Kidney (tissue), 22 donors: Measurements from ENCODE around the gene PLCL2. TPM values are rescaled to one million over a fixed set of nuclear protein-coding genes. Genes with fewer than 3 reads are reported as not detected.

Experiments used
- DNase-seq, 5 donors: peaks; one replicate each; pipeline ENCODE4 v3.0.0-alpha.2; 2013 to 2020
- FAIRE-seq: peaks from 2 replicates; lab custom pipeline; 2012; peaks lifted over from hg19 to GRCh38; lab: Jason Lieb, UNC
- H3K27ac ChIP-seq, 2 donors: one replicate each; pipeline ENCODE4 v1.7.0; 2013; ENCODE audit warnings: low read depth in 2 of 2, low read length in 2 of 2, inconsistent platforms in 1 of 2
- H3K27me3 ChIP-seq: one replicate; pipeline ENCODE4 v1.7.1; 2013; ENCODE audit warnings: low read length, inconsistent platforms; ENCODE audit not compliant: control insufficient read depth, insufficient read depth
- H3K36me3 ChIP-seq, 3 donors: one replicate each; pipeline versions ENCODE4 v1.7.0 to v1.7.1; 2013; ENCODE audit warnings: low read length in 3 of 3, control low read depth in 1 of 3, inconsistent platforms in 1 of 3; ENCODE audit not compliant: insufficient read depth in 3 of 3, control insufficient read depth in 2 of 3
- H3K4me1 ChIP-seq, 3 donors: one replicate each; pipeline versions ENCODE4 v1.7.0 to v1.7.1; 2013; ENCODE audit warnings: low read length in 3 of 3, inconsistent platforms in 1 of 3, low read depth in 1 of 3; ENCODE audit not compliant: control insufficient read depth in 2 of 3, insufficient read depth in 2 of 3
- H3K4me3 ChIP-seq, 3 donors: one replicate each; pipeline versions ENCODE4 v1.7.0 to v1.8.1; 2013; ENCODE audit warnings: low read length in 3 of 3, control low read depth in 1 of 3, inconsistent platforms in 1 of 3
- H3K9ac ChIP-seq, 3 donors: one replicate each; pipeline versions ENCODE4 v1.7.0 to v1.7.1; 2013; ENCODE audit warnings: low read length in 3 of 3, control low read depth in 1 of 3, inconsistent platforms in 1 of 3
- H3K9me3 ChIP-seq, 3 donors: one replicate each; pipeline versions ENCODE4 v1.7.0 to v1.7.1; 2013; ENCODE audit warnings: low read length in 3 of 3, control low read depth in 1 of 3, inconsistent platforms in 1 of 3; ENCODE audit not compliant: control insufficient read depth in 2 of 3, insufficient read depth in 1 of 3
- intact Hi-C: fragments of 100-400 bp; cut with DNase I; formaldehyde crosslinking; loops from one replicate; pipeline ENCODE4 v1.11.1; 2022
- long read RNA-seq, 10 donors: library from polyadenylated mRNA in 1 of 10; unstranded in 1 of 10; transcript quantifications; one replicate each; pipeline ENCODE4 v2.0.0 and lab custom pipeline, GENCODE V29; 2021 to 2026
- polyA plus RNA-seq: library from polyadenylated mRNA; stranded (reverse); fragments of 350-450 nt; fragmentation: Illumina TruSeq; extraction: RNeasy Lipid Tissue Mini Kit (QIAGEN cat#74804); gene quantifications from one replicate; pipeline ENCODE4 v1.2.3, GENCODE V29; 2014; ENCODE audit warnings: low read depth, low replicate concordance; ENCODE audit not compliant: insufficient read depth
- total RNA-seq: library from RNA; stranded (reverse); fragmentation: NEBNext Ultra II Directional; extraction: Animal tissue kit (Norgen Biotek cat#: 25700); gene quantifications from one replicate; pipeline ENCODE4 v1.2.1, GENCODE V29; 2021
- TF ChIP-seq, protein P1 (sequence below): IDR thresholded peaks from 3 replicates; pipeline ENCODE4 v1.5.1; 2012; ENCODE audit warnings: mild to moderate bottlenecking, moderate library complexity, borderline replicate concordance; ENCODE audit not compliant: insufficient read depth; ENCODE audit errors: extremely low read depth
- donor health status: control.
- donor health status: control.
- donor health status: control.
- donor health status: control.
- donor health status: control.
- donor health status: DM: yes; HTN: yes; CAD: no.
- donor health status: Normal renal cell carcinoma (clear cell type).

The PLCL2 gene
- total RNA-seq (19.1 TPM), polyA plus RNA-seq (10.5 TPM)
- long read RNA-seq, donor 1, full-length matches to known transcripts = 2 of 2 reads
- long read RNA-seq, donor 1, partial matches to known transcripts = 0 of 2 reads
- long read RNA-seq, donor 1, other reads (novel, unspliced or antisense) = 0 of 2 reads
- long read RNA-seq, donor 2, full-length matches to known transcripts = 3 of 3 reads
- long read RNA-seq, donor 2, partial matches to known transcripts = 0 of 3 reads
- long read RNA-seq, donor 2, other reads (novel, unspliced or antisense) = 0 of 3 reads
- long read RNA-seq, donor 3, full-length matches to known transcripts = 2 of 2 reads
- long read RNA-seq, donor 3, partial matches to known transcripts = 0 of 2 reads
- long read RNA-seq, donor 3, other reads (novel, unspliced or antisense) = 0 of 2 reads
- long read RNA-seq, donor 4 = 0 reads
- long read RNA-seq, donor 5 = 0 reads
- long read RNA-seq, donor 6, partial matches to known transcripts = 7 of 7 reads
- long read RNA-seq, donor 6, other reads (novel, unspliced or antisense) = 0 of 7 reads
- long read RNA-seq, donor 7, full-length matches to known transcripts = 11 of 24 reads
- long read RNA-seq, donor 7, partial matches to known transcripts = 4 of 24 reads
- long read RNA-seq, donor 7, other reads (novel, unspliced or antisense) = 9 of 24 reads
- long read RNA-seq, donor 8, full-length matches to known transcripts = 1 of 1 reads
- long read RNA-seq, donor 8, partial matches to known transcripts = 0 of 1 reads
- long read RNA-seq, donor 8, other reads (novel, unspliced or antisense) = 0 of 1 reads
- long read RNA-seq, donor 9 = 0 reads
- long read RNA-seq, donor 10, partial matches to known transcripts = 13 of 13 reads
- long read RNA-seq, donor 10, other reads (novel, unspliced or antisense) = 0 of 13 reads

DNA sequence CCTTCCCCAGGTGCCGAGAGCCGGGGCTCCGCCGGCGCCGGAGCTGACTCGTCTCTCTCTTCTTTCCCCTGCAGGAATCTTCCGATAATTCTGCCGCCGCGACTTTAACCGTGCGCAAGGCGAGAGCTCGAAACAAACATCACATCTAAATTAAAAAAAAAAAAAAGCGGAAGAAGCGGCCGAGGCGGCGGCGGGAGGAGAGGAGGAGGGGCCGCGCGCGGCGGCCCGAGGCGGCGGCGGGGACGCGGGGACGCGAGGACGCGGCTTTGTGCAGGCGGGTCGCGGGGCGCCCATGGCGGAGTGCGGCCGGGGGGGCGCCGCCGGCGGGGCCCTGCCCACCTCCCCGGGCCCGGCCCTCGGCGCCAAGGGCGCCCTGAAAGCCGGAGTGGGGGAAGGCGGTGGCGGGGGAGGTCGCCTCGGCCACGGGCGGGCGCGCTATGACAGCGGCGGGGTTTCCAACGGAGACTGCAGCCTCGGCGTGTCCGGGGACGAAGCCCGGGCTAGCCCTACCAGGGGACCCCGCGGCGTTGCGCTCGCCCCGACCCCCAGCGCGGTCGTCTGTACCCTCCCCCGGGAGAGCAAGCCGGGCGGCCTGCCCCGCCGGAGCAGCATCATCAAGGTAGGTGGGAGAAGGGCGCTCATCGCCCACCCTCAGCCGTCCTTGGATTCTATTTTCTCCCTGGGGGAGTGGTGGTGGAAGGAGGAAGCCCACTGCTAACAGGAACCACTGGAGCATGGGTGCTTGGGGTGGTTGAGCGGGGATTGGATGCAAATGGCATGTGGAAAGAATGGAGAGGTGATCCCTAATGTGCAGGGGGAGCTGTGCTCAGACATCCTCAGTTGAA, at the start of gene PLCL2:
TSS of gene PLCL2 (plus strand) at position 208 of the 845 bp plus-strand sequence. CDS start at position 293, 85 bp downstream.
- TF ChIP-seq, protein P1, sequence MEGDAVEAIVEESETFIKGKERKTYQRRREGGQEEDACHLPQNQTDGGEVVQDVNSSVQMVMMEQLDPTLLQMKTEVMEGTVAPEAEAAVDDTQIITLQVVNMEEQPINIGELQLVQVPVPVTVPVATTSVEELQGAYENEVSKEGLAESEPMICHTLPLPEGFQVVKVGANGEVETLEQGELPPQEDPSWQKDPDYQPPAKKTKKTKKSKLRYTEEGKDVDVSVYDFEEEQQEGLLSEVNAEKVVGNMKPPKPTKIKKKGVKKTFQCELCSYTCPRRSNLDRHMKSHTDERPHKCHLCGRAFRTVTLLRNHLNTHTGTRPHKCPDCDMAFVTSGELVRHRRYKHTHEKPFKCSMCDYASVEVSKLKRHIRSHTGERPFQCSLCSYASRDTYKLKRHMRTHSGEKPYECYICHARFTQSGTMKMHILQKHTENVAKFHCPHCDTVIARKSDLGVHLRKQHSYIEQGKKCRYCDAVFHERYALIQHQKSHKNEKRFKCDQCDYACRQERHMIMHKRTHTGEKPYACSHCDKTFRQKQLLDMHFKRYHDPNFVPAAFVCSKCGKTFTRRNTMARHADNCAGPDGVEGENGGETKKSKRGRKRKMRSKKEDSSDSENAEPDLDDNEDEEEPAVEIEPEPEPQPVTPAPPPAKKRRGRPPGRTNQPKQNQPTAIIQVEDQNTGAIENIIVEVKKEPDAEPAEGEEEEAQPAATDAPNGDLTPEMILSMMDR = peak; percentile 1
- Histone ChIP-seq H3K9ac (peak within 1 kb of the TSS; percentile 68 to 89 (median 78)), H3K4me1 (peaks cover 0 to 16% (median 2%) of the 10 kb centered on the region in 3 donors), H3K27me3 (no peaks in the 10 kb centered on the region), H3K27ac (peak within 1 kb of the TSS; percentile 67 to 94), H3K36me3 (no peaks in the 10 kb centered on the region), H3K4me3 (peak within 1 kb of the TSS; percentile 87 to 98 (median 89)), H3K9me3 (no peaks in the 10 kb centered on the region)
- DNase-seq (peak; percentile 56 to 85 (median 74)), FAIRE-seq (no peak)
- intact Hi-C loops = no loop called here

DNA sequence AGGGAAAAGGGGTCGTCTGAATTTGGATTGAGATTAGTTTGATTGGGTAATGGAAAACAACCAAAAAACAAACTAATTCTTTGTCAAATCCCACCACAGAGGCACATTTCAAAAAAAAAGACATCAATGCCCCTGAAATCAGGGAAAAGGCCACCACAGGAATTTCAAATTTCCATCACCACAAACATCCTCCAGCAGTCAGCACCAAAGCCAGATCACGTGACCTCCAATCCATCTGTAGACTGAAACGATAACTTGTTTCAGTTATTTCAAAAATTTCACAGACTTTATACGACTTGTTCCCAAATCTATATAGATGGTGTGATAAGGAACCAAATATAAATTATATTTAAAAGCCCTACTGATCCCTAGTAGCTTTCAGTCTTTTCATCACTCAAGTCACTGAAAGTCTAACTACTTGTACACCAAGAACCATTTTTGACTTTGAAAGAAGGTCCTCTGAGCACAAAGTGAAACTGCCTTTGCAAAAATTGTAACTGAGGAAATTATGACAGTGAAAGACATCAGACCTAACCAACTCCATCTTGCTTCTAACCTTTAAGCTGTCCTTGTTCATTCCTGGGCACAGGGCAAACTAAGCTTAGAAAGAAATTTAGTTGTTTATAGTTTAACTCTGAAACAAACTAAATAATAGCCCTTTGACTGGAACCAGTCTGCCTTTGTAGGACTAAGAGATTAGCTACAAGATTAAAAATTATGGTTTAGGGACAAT, 48.1 kb upstream of the PLCL2 start:
- no peak overlapping the region for H3K9ac ChIP-seq
- no peak for FAIRE-seq
- intact Hi-C loops = no loop called here
- H3K27me3 ChIP-seq = no peaks in the 10 kb centered on the region
- TF ChIP-seq, protein P1 = no peak
- DNase-seq = no peak
- no peak overlapping the region for H3K27ac ChIP-seq
- H3K4me3 ChIP-seq = no peak overlapping the region
- H3K4me1 ChIP-seq = no peaks in the 10 kb centered on the region
- no peaks in the 10 kb centered on the region for H3K9me3 ChIP-seq
- H3K36me3 ChIP-seq = no peaks in the 10 kb centered on the region

DNA sequence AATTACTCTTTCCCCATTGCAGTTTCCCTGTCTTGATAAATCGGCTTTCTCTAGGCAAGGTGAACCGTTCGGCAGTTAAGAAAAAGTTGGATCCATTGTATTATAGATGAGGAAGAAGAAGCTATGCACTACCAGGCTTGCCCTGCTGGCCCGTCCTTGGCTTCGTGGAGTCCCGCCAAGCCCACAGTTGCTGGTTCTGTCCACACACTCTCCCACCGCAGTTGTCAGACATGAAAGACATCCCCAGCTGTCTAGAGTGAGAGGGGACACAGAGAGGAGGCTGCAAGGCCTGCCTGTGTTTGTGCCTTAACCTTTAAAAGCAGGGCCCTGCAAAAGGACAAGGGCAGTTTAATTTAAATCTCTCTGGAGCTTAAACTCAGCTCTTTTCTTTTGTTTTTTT, 47.2 kb upstream of the PLCL2 start:
- Histone ChIP-seq H3K27ac (no peak overlapping the region), H3K36me3 (no peaks in the 10 kb centered on the region), H3K9me3 (no peaks in the 10 kb centered on the region), H3K4me1 (no peaks in the 10 kb centered on the region), H3K27me3 (no peaks in the 10 kb centered on the region), H3K9ac (no peak overlapping the region), H3K4me3 (no peak overlapping the region)
- FAIRE-seq = no peak
- TF ChIP-seq, protein P1 = no peak
- intact Hi-C loops = no loop called here
- DNase-seq = no peak
